ENCODE results near the gene TTLL9.

TTLL9 gene

GRCh38 chr20:31856516-31856915, 13.9 kb upstream of the TTLL9 start:
- Histone ChIP-seq H3K9ac (no peak overlapping the region), H3K27ac (no peak overlapping the region), H3K9me3 (ENCODE audit: control insufficient read depth, low read length) (no peaks in the 10 kb centered on the region), H3K79me2 (no peaks in the 10 kb centered on the region), H3K36me3 (ENCODE audit: control insufficient read depth, insufficient read depth, low read length) (no peaks in the 10 kb centered on the region), H3K4me1 (peaks cover 46% of the 10 kb centered on the region), H2AFZ (no peak overlapping the region), H3K4me3 (ENCODE audit: low read depth, low read length) (no peak overlapping the region), H3K4me2 (ENCODE audit: low read length) (no peak overlapping the region), H3K27me3 (ENCODE audit: control insufficient read depth, insufficient read depth, low read length) (no peaks in the 10 kb centered on the region)
- no peak for TF ChIP-seq CTCF (IDR thresholded peaks at IDR 0.05)

GRCh38 chr20:31857861-31858759, 12.3 kb upstream of the TTLL9 start:
- Histone ChIP-seq H3K79me2 (no peaks in the 10 kb centered on the region), H3K4me3 (ENCODE audit: low read depth, low read length) (peak overlapping the region; percentile 3), H3K27ac (peak overlapping the region; percentile 97), H3K9ac (no peak overlapping the region), H3K9me3 (ENCODE audit: control insufficient read depth, low read length) (no peaks in the 10 kb centered on the region), H3K4me2 (ENCODE audit: low read length) (peak overlapping the region; percentile 24), H3K4me1 (peaks cover 42% of the 10 kb centered on the region), H3K36me3 (ENCODE audit: control insufficient read depth, insufficient read depth, low read length) (no peaks in the 10 kb centered on the region), H3K27me3 (ENCODE audit: control insufficient read depth, insufficient read depth, low read length) (no peaks in the 10 kb centered on the region), H2AFZ (no peak overlapping the region)
- no peak for TF ChIP-seq CTCF (IDR thresholded peaks at IDR 0.05)

DNA sequence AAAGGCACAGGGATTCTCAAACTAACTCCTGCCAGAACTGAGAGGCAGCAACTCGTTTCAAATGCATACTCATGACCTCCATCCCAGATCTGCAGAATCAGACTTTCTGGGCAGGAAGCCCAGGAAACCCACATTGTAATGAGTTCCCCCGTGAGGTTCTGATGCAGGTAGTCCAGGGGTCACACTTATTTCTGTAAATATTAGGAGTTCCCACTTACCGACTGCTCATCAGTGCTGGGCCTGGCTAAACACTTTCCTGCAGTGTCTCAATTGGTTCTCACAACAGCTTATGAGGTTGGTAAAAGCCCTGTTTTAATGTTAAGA, 11.7 kb upstream of the TTLL9 start:
- Histone ChIP-seq H3K27ac (peak overlapping the region; percentile 97), H3K4me1 (peaks cover 42% of the 10 kb centered on the region), H3K27me3 (ENCODE audit: control insufficient read depth, insufficient read depth, low read length) (no peaks in the 10 kb centered on the region), H3K9ac (no peak overlapping the region), H3K36me3 (ENCODE audit: control insufficient read depth, insufficient read depth, low read length) (no peaks in the 10 kb centered on the region), H3K9me3 (ENCODE audit: control insufficient read depth, low read length) (no peaks in the 10 kb centered on the region), H2AFZ (no peak overlapping the region), H3K4me2 (ENCODE audit: low read length) (peak overlapping the region; percentile 24), H3K4me3 (ENCODE audit: low read depth, low read length) (peak overlapping the region; percentile 3), H3K79me2 (no peaks in the 10 kb centered on the region)
- TF ChIP-seq CTCF (IDR thresholded peaks at IDR 0.05): no peak

DNA sequence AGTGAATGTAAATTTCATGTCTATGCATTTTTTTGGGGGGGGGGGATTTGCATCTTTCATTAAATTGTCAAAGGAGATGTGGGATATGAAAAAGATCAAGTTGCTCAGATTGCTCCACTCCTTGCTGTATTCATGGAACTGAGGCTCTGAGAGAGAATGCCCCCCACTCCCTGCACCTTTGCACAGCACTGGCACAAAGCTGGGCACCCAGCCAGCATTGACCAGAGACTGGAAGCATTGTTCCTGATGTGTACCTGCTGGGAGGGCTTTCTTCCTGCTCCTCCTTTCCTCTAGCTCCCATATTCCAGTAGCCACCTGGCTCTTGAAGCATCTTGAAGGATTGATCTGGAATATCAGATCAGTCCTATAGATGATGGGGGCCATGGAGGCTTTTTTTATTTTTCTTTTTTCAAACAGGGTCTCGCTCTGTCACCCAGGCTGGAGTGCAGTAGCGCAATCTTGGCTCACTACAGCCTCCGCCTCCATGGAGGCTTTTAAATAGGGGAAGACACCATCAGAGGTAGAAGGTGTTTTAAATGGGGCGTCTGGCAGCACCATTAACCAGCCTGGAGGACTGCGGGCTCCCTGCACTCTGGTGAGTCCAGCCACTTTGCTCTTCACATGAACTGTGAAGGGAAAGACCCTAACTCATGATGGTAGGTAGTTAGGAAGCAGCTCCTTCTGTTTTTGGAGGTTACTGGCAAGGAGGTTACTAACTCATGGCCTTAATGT, 11.0 kb upstream of the TTLL9 start:
- peak overlapping the region; percentile 68 for H3K4me3 ChIP-seq (ENCODE audit: low read depth, low read length)
- H3K4me2 ChIP-seq (ENCODE audit: low read length): peak overlapping the region; percentile 90
- H3K27ac ChIP-seq: peak overlapping the region; percentile 97
- H3K9ac ChIP-seq: peak overlapping the region; percentile 13
- no peak for TF ChIP-seq CTCF (IDR thresholded peaks at IDR 0.05)
- no peaks in the 10 kb centered on the region for H3K27me3 ChIP-seq (ENCODE audit: control insufficient read depth, insufficient read depth, low read length)
- H3K36me3 ChIP-seq (ENCODE audit: control insufficient read depth, insufficient read depth, low read length): no peaks in the 10 kb centered on the region
- H2AFZ ChIP-seq: no peak overlapping the region
- H3K79me2 ChIP-seq: no peaks in the 10 kb centered on the region
- peaks cover 42% of the 10 kb centered on the region for H3K4me1 ChIP-seq
- H3K9me3 ChIP-seq (ENCODE audit: control insufficient read depth, low read length): no peaks in the 10 kb centered on the region
